ENCODE data around the gene MAPRE3. TPM values are rescaled to one million over a fixed set of nuclear protein-coding genes. Genes with fewer than 3 reads are reported as not detected.

The MAPRE3 gene
- total and polyA plus RNA-seq, 9 of the 15 experiments (the other 6 are each of a cell fraction or from before 2014, with no cell fraction given) = 0.70 to 43.2 (median 12.6) TPM

DNA sequence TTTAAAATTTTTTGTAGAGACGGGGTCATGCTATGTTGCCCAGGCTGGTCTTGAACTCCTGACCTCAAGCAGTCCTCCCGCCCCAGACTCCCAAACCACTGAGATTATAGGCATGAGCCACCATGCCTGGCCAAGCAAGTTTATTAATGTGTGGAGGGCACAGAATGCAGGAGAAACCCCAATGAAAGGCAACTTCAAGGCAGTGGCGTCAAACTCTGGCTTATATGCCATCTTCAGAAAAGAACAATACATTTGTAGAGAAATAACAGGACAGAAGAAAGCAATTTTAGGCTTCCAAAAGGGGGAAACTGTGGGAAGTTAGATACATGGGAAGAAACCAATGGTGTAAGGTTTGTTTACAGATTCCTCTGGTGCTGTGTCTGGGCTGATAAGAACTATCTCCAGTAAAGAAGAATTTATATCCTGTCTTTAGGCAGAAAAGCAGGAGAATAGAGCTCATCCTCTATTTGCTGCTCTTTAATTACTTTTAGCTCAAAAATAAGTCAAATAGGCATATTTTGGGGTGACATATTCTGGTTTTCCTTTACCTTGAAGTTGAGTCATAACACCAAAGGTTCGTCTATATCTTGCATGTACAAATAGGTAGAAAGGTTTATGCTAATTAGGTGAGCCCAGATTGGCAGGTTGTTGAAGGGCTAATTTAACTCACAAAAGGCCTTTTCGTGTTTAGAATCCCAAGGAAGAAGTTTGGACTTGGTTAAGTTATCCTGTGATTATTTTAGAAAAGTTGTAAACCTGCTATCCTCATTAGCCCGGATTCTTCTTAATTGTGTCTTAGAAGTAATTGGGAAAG is 36.4 kb downstream of the MAPRE3 start (continued):
- TF ChIP-seq, protein P1, sequence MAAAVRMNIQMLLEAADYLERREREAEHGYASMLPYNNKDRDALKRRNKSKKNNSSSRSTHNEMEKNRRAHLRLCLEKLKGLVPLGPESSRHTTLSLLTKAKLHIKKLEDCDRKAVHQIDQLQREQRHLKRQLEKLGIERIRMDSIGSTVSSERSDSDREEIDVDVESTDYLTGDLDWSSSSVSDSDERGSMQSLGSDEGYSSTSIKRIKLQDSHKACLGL (CRISPR knock-in tag; IDR thresholded peaks at IDR 0.05; ENCODE audit: borderline replicate concordance, poor library complexity, severe bottlenecking) = no peak
- TF ChIP-seq, protein P2, sequence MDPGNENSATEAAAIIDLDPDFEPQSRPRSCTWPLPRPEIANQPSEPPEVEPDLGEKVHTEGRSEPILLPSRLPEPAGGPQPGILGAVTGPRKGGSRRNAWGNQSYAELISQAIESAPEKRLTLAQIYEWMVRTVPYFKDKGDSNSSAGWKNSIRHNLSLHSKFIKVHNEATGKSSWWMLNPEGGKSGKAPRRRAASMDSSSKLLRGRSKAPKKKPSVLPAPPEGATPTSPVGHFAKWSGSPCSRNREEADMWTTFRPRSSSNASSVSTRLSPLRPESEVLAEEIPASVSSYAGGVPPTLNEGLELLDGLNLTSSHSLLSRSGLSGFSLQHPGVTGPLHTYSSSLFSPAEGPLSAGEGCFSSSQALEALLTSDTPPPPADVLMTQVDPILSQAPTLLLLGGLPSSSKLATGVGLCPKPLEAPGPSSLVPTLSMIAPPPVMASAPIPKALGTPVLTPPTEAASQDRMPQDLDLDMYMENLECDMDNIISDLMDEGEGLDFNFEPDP (CRISPR knock-in tag; IDR thresholded peaks at IDR 0.05) = no peak
- TF ChIP-seq PTRF (tag; IDR thresholded peaks at IDR 0.05) (no peak), CCNT2 (IDR thresholded peaks at IDR 0.05; ENCODE audit: borderline replicate concordance, extremely low read depth, insufficient read length, low read depth, low read length) (peak; percentile 47), SRSF7 (optimal IDR thresholded peaks at IDR 0.05; ENCODE audit: low read depth, low read length) (no peak), ZNF224 (CRISPR knock-in tag; IDR thresholded peaks at IDR 0.05) (no peak), HNRNPH1 (optimal IDR thresholded peaks at IDR 0.05; ENCODE audit: low read depth, low read length) (no peak), PURB (CRISPR knock-in tag; IDR thresholded peaks at IDR 0.05; ENCODE audit: low read depth) (no peak), KDM2B (CRISPR knock-in tag; IDR thresholded peaks at IDR 0.05) (no peak), CHD1 (IDR thresholded peaks at IDR 0.05; ENCODE audit: low read length) (peak; percentile 68), SAFB2 (IDR thresholded peaks at IDR 0.05; ENCODE audit: borderline replicate concordance, low read depth, low read length, severe bottlenecking) (no peak), ZNF146 (CRISPR knock-in tag; IDR thresholded peaks at IDR 0.05; ENCODE audit: unreplicated experiment) (no peak), ZNF165 (CRISPR knock-in tag; IDR thresholded peaks at IDR 0.05; ENCODE audit: borderline replicate concordance) (no peak), ZNF764 (CRISPR knock-in tag; IDR thresholded peaks at IDR 0.05; ENCODE audit: low read depth) (no peak), TARDBP (IDR thresholded peaks at IDR 0.05) (no peak), KLF6 (CRISPR knock-in tag; IDR thresholded peaks at IDR 0.05; ENCODE audit: borderline replicate concordance) (no peak; the same call in 1 of the 2 replicates), CREB1 (IDR thresholded peaks at IDR 0.05) (no peak), CREB1 (CRISPR knock-in tag; IDR thresholded peaks at IDR 0.05) (no peak), ZNF133 (CRISPR knock-in tag; IDR thresholded peaks at IDR 0.05) (no peak), NCOA2 (IDR thresholded peaks at IDR 0.05; ENCODE audit: partially characterized antibody in 2 of 2) (no peak), TAF15 (IDR thresholded peaks at IDR 0.05; ENCODE audit: low read depth, low read length) (no peak), C11orf30 (IDR thresholded peaks at IDR 0.05; ENCODE audit: low read depth) (peak; percentile 70), RUNX1 (IDR thresholded peaks at IDR 0.05; ENCODE audit: low read depth) (no peak), ZBTB17 (CRISPR knock-in tag; IDR thresholded peaks at IDR 0.05) (0 out of 2 replicates have a peak, but pooled peaks have one; percentile 47)
- TF ChIP-seq, protein P3, sequence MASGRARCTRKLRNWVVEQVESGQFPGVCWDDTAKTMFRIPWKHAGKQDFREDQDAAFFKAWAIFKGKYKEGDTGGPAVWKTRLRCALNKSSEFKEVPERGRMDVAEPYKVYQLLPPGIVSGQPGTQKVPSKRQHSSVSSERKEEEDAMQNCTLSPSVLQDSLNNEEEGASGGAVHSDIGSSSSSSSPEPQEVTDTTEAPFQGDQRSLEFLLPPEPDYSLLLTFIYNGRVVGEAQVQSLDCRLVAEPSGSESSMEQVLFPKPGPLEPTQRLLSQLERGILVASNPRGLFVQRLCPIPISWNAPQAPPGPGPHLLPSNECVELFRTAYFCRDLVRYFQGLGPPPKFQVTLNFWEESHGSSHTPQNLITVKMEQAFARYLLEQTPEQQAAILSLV (tag; IDR thresholded peaks at IDR 0.05) = no peak
- TF ChIP-seq, protein P4, sequence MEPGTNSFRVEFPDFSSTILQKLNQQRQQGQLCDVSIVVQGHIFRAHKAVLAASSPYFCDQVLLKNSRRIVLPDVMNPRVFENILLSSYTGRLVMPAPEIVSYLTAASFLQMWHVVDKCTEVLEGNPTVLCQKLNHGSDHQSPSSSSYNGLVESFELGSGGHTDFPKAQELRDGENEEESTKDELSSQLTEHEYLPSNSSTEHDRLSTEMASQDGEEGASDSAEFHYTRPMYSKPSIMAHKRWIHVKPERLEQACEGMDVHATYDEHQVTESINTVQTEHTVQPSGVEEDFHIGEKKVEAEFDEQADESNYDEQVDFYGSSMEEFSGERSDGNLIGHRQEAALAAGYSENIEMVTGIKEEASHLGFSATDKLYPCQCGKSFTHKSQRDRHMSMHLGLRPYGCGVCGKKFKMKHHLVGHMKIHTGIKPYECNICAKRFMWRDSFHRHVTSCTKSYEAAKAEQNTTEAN (CRISPR knock-in tag; IDR thresholded peaks at IDR 0.05) = no peak

Data from K562 (cell line).